IMR-90 (cell line): ENCODE data around the gene DAB1. TPM values are rescaled to one million over a fixed set of nuclear protein-coding genes. Genes with fewer than 3 reads are reported as not detected.

ENCODE experiments used
- ATAC-seq: fragments of 200-7000 bp; cut with Tn5 transposase; 2 replicates; pipeline ENCODE4 v1.9.1; 2020; ENCODE audit warnings: low read depth, mild to moderate bottlenecking, moderate library complexity
- BruUV-seq: library from RNA; stranded (reverse); fragments of 400-500 nt; replicated peaks from 2 replicates; lab custom pipeline; 2021; lab: Mats Ljungman, UMichigan
- CTCF ChIA-PET: fragments of 300-600 bp; formaldehyde crosslinking; extraction: SDS; loops from one replicate; lab custom pipeline; 2021; ENCODE audit warnings: antibody characterized with exemption; lab: Yijun Ruan, JAX
- POLR2A ChIA-PET: fragments of 300-600 bp; sonication (Branson Sonifier 250); formaldehyde crosslinking; loops from one replicate; lab custom pipeline; 2022; ENCODE audit warnings: antibody characterized with exemption; ENCODE audit not compliant: unreplicated experiment; lab: Charles Lee
- DNase-seq: peaks from one replicate; pipeline ENCODE4 v3.0.0; 2013
- H2AFZ ChIP-seq: replicated peaks from 2 replicates; pipeline ENCODE3; 2013; ENCODE audit warnings: low read length, mild to moderate bottlenecking; ENCODE audit not compliant: poor library complexity
- H2AK5ac ChIP-seq: 2 replicates; pipeline ENCODE4 v1.6.1; 2013; ENCODE audit warnings: low read depth, low read length, inconsistent platforms
- H2AK9ac ChIP-seq: replicated peaks from 2 replicates; pipeline ENCODE3; 2013; ENCODE audit warnings: mild to moderate bottlenecking, low read depth, low read length, moderate library complexity; ENCODE audit not compliant: poor library complexity
- H2BK120ac ChIP-seq: 2 replicates; pipeline ENCODE4 v1.6.1; 2013; ENCODE audit warnings: low read depth, low read length, inconsistent platforms
- H2BK15ac ChIP-seq: 3 replicates; pipeline ENCODE4 v1.6.1; 2013; ENCODE audit warnings: low read depth, low read length, inconsistent platforms
- H2BK20ac ChIP-seq: 2 replicates; pipeline ENCODE4 v1.6.1; 2013; ENCODE audit warnings: low read depth, mild to moderate bottlenecking, inconsistent platforms, low read length, moderate library complexity
- H2BK5ac ChIP-seq: 2 replicates; pipeline ENCODE4 v1.6.1; 2013; ENCODE audit warnings: mild to moderate bottlenecking, low read depth, low read length, inconsistent platforms; ENCODE audit not compliant: poor library complexity, severe bottlenecking
- H3K14ac ChIP-seq: replicated peaks from 2 replicates; pipeline ENCODE4 v1.6.1; 2013; ENCODE audit warnings: low read depth, low read length, inconsistent platforms
- H3K18ac ChIP-seq: 2 replicates; pipeline ENCODE4 v1.6.1; 2013; ENCODE audit warnings: low read depth, low read length, control low read depth
- H3K23ac ChIP-seq: 2 replicates; pipeline ENCODE4 v1.6.1; 2013; ENCODE audit warnings: low read depth, low read length, inconsistent platforms
- H3K27ac ChIP-seq: 2 replicates; pipeline ENCODE4 v1.5.1; 2013; ENCODE audit warnings: mild to moderate bottlenecking, control low read depth, low read length; ENCODE audit not compliant: insufficient read depth
- H3K27me3 ChIP-seq: 2 replicates; pipeline ENCODE4 v1.6.1; 2013; ENCODE audit warnings: low read length; ENCODE audit not compliant: control insufficient read depth, insufficient read depth
- H3K36me3 ChIP-seq: 2 replicates; pipeline ENCODE4 v1.6.1; 2013; ENCODE audit warnings: low read length, mixed read lengths; ENCODE audit not compliant: control insufficient read depth, insufficient read depth
- H3K4ac ChIP-seq: 2 replicates; pipeline ENCODE4 v1.6.1; 2013; ENCODE audit warnings: low read depth, low read length, inconsistent platforms
- H3K4me1 ChIP-seq: 2 replicates; pipeline ENCODE4 v1.6.1; 2013; ENCODE audit warnings: low read length, mixed read lengths; ENCODE audit not compliant: control insufficient read depth, insufficient read depth
- H3K4me2 ChIP-seq: 2 replicates; pipeline ENCODE4 v1.6.1; 2013; ENCODE audit warnings: low read depth, mild to moderate bottlenecking, control low read depth, low read length, moderate library complexity
- H3K4me3 ChIP-seq: 2 replicates; pipeline ENCODE4 v1.5.1; 2013; ENCODE audit warnings: low read depth, mild to moderate bottlenecking, control low read depth, low read length, moderate library complexity; ENCODE audit not compliant: insufficient read depth
- H3K56ac ChIP-seq: 2 replicates; pipeline ENCODE4 v1.6.1; 2013; ENCODE audit warnings: low read length, inconsistent platforms; ENCODE audit not compliant: insufficient read depth; ENCODE audit errors: extremely low read depth
- H3K79me1 ChIP-seq, 2 experiments: 2 replicates each; pipeline ENCODE4 v1.6.1; 2013; ENCODE audit warnings: low read length in 2 of 2, inconsistent platforms in 1 of 2, low read depth in 1 of 2
- H3K9ac ChIP-seq: 2 replicates; pipeline ENCODE4 v1.6.1; 2013; ENCODE audit warnings: low read depth, low read length, control low read depth
- H3K9me1 ChIP-seq: 2 replicates; pipeline ENCODE4 v1.6.1; 2013; ENCODE audit warnings: low read length, inconsistent platforms; ENCODE audit not compliant: insufficient read depth
- H3K9me3 ChIP-seq: 2 replicates; pipeline ENCODE4 v1.6.1; 2013; ENCODE audit warnings: low read length; ENCODE audit not compliant: control insufficient read depth, insufficient read depth
- H4K20me1 ChIP-seq: 2 replicates; pipeline ENCODE4 v1.6.1; 2013; ENCODE audit warnings: low read length, inconsistent platforms; ENCODE audit not compliant: insufficient read depth
- H4K5ac ChIP-seq: 2 replicates; pipeline ENCODE4 v1.6.1; 2013; ENCODE audit warnings: mild to moderate bottlenecking, low read depth, low read length, control low read depth
- H4K8ac ChIP-seq, 2 experiments: 2 replicates each; pipeline ENCODE4 v1.6.1; 2013; ENCODE audit warnings: low read depth in 2 of 2, low read length in 2 of 2, control low read depth in 1 of 2, inconsistent platforms in 1 of 2
- H4K91ac ChIP-seq: 2 replicates; pipeline ENCODE4 v1.6.1; 2013; ENCODE audit warnings: low read depth, low read length, inconsistent platforms; ENCODE audit not compliant: insufficient read depth
- BHLHE40 ChIP-seq: fragments of 150-350 bp; IDR thresholded peaks from 2 replicates; pipeline ENCODE4 v1.6.1; 2016; ENCODE audit warnings: mild to moderate bottlenecking, low read depth, low read length
- CHD1 ChIP-seq: IDR thresholded peaks from 2 replicates; pipeline ENCODE4 v1.6.1; 2012; ENCODE audit warnings: low read depth, low read length, improper control_type of control experiment
- POLR2A ChIP-seq: IDR thresholded peaks from 2 replicates; pipeline ENCODE4 v1.6.1; 2012; ENCODE audit warnings: mild to moderate bottlenecking, low read depth, low read length
- RCOR1 ChIP-seq: IDR thresholded peaks from 2 replicates; pipeline ENCODE4 v1.6.1; 2012; ENCODE audit warnings: mild to moderate bottlenecking, low read length, improper control_type of control experiment; ENCODE audit not compliant: insufficient replicate concordance
- WGBS, 2 experiments: methylation state at CpG; one replicate each; pipeline versions ENCODE4 v1.1.5 to v1.1.7; 2013; ENCODE audit warnings: missing lambda C conversion rate in 2 of 2; ENCODE audit not compliant: insufficient read length in 1 of 2; ENCODE audit errors: extremely low coverage in 2 of 2; 5-methylcytosine and 5-hydroxymethylcytosine counted together
- dilution Hi-C: fragments of 300-500 bp; cut with HindIII; formaldehyde crosslinking; loops from one replicate; pipeline ENCODE4 v1.14.3; 2018; ENCODE audit warnings: low sequenced_read_pairs; ENCODE audit not compliant: unreplicated experiment
- in situ Hi-C: fragments of 300-500 bp; cut with MboI; formaldehyde crosslinking; loops from 3 replicates; pipeline ENCODE4 v1.14.3; 2019; ENCODE audit warnings: low sequenced_read_pairs, inconsistent platforms, mixed read lengths
- intact Hi-C: fragments of 100-400 bp; cut with micrococcal nuclease; formaldehyde crosslinking; loops from 2 replicates; pipeline ENCODE4 v1.10.0; 2022
- polyA plus RNA-seq, 3 experiments: library from polyadenylated mRNA; depleted of rRNA; stranded (reverse); fragments of >200 nt; gene quantifications; 2 replicates each; pipeline ENCODE4 v1.2.3, GENCODE V29; 2012; ENCODE audit warnings: low replicate concordance in 1 of 3
- total RNA-seq: library from RNA; depleted of rRNA; stranded (reverse); fragments of >200 nt; gene quantifications from 2 replicates; pipeline ENCODE4 v1.2.3, GENCODE V29; 2012
- TF ChIP-seq, protein P1 (sequence below): conservative IDR thresholded peaks from 2 replicates; pipeline ENCODE4 v1.5.1; 2012; ENCODE audit warnings: mild to moderate bottlenecking, low read depth, low read length, improper control_type of control experiment

Gene DAB1
- total and polyA plus RNA-seq, 2 of the 4 experiments (the other 2 are of a cell fraction): 0.18 to 0.41 TPM

DNA sequence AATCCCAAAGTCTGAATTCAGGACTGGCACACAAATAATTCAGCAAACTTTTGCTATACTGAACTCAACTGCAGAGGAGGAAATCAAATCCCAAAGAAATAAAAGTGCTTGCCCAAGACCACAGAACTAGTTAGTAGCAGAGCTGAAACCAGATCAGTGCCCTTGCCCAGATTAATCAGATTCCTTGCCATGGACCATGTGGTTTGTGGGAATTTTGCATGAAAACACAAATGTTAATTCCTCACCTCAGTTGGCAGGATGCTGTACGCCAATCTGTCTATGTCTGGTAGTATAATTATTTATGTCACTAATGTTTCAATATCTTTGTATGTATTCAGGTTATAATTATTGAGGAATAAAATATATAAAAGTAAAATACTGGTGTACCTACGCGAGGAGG, 173.8 kb downstream of the DAB1 start:
- DNase-seq (no peak), ATAC-seq (no peak)
- dilution Hi-C loops: no loop called here
- no peaks in the 10 kb centered on the region for H3K9me1 ChIP-seq
- no peak overlapping the region for H3K9ac ChIP-seq
- H2AFZ ChIP-seq: no peak overlapping the region
- no peak overlapping the region for H2AK5ac ChIP-seq
- no peak overlapping the region for H4K91ac ChIP-seq
- no peak overlapping the region for H2BK120ac ChIP-seq
- in situ Hi-C loops: no loop called here
- no peak overlapping the region for H3K4ac ChIP-seq
- no peaks in the 10 kb centered on the region for H3K9me3 ChIP-seq
- no CpG with 5 or more reads among the region's 3 CpGs for WGBS, 2 experiments
- H3K56ac ChIP-seq: no peak overlapping the region
- H2BK20ac ChIP-seq: no peak overlapping the region
- H3K27me3 ChIP-seq: no peaks in the 10 kb centered on the region
- no peak overlapping the region for H4K8ac ChIP-seq
- no peak overlapping the region for H2BK5ac ChIP-seq
- no peak overlapping the region for H4K5ac ChIP-seq
- no peak overlapping the region for H3K23ac ChIP-seq
- intact Hi-C loops: no loop called here
- no peak overlapping the region for H3K4me2 ChIP-seq
- H2AK9ac ChIP-seq: no peak overlapping the region
- H3K27ac ChIP-seq: no peak overlapping the region
- CTCF ChIA-PET: no interaction called here
- H3K14ac ChIP-seq: no peak overlapping the region
- no peak overlapping the region for H2BK15ac ChIP-seq
- POLR2A ChIA-PET: no interaction called here
- no TSS peak for BruUV-seq
- H3K18ac ChIP-seq: no peak overlapping the region
- H3K4me3 ChIP-seq: no peak overlapping the region
- H3K36me3 ChIP-seq: no peaks in the 10 kb centered on the region
- H4K20me1 ChIP-seq: no peaks in the 10 kb centered on the region
- peaks cover 4% of the 10 kb centered on the region; the same call in 1 of the 2 replicates for H3K4me1 ChIP-seq
- TF ChIP-seq BHLHE40: no peak
- TF ChIP-seq RCOR1: no peak
- TF ChIP-seq, protein P1, sequence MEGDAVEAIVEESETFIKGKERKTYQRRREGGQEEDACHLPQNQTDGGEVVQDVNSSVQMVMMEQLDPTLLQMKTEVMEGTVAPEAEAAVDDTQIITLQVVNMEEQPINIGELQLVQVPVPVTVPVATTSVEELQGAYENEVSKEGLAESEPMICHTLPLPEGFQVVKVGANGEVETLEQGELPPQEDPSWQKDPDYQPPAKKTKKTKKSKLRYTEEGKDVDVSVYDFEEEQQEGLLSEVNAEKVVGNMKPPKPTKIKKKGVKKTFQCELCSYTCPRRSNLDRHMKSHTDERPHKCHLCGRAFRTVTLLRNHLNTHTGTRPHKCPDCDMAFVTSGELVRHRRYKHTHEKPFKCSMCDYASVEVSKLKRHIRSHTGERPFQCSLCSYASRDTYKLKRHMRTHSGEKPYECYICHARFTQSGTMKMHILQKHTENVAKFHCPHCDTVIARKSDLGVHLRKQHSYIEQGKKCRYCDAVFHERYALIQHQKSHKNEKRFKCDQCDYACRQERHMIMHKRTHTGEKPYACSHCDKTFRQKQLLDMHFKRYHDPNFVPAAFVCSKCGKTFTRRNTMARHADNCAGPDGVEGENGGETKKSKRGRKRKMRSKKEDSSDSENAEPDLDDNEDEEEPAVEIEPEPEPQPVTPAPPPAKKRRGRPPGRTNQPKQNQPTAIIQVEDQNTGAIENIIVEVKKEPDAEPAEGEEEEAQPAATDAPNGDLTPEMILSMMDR: no peak
- no peak for TF ChIP-seq POLR2A
- no peak for TF ChIP-seq CHD1
- no peaks in the 10 kb centered on the region for H3K79me1 ChIP-seq
